Liver (tissue), 3 donors: ENCODE measurements around the gene ARHGAP19.

Experiments
- GABPA ChIP-seq, 2 donors: IDR thresholded peaks in 1 of 2; conservative IDR thresholded peaks in 1 of 2; 2 replicates each; pipeline ENCODE4 v1.6.1; 2016; ENCODE audit warnings: antibody characterized with exemption in 2 of 2, mild to moderate bottlenecking in 1 of 2, moderate library complexity in 1 of 2
- TF ChIP-seq, protein P1 (sequence below): fragments of 150-350 bp; IDR thresholded peaks from 2 replicates; pipeline ENCODE4 v1.5.1; 2017; ENCODE audit warnings: improper control_type of control experiment, low read depth, low read length; ENCODE audit not compliant: missing input control
- TF ChIP-seq, protein P2 (sequence below): IDR thresholded peaks from 2 replicates; pipeline ENCODE4 v1.6.1; 2016; ENCODE audit warnings: antibody characterized with exemption
- donor health status: healthy.
- donor health status: healthy.

DNA sequence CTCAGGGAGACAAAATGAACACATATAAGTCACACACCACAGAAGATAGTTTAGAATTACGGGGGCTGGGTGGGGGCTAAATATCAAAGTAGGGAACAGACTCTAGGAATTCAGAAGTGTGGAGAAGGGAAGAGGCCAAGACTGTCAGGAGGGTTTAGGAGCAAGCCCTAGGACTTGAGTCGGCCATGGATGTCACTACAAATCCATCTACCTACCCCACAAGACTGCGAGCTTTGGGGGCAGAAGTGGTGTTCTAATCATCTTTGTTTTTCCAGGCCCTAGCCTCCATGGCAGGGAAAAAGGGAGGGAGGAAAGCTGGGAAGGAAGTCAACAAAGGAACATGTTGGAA, 5.8 kb upstream of the ARHGAP19 start:
- TF ChIP-seq, protein P1, sequence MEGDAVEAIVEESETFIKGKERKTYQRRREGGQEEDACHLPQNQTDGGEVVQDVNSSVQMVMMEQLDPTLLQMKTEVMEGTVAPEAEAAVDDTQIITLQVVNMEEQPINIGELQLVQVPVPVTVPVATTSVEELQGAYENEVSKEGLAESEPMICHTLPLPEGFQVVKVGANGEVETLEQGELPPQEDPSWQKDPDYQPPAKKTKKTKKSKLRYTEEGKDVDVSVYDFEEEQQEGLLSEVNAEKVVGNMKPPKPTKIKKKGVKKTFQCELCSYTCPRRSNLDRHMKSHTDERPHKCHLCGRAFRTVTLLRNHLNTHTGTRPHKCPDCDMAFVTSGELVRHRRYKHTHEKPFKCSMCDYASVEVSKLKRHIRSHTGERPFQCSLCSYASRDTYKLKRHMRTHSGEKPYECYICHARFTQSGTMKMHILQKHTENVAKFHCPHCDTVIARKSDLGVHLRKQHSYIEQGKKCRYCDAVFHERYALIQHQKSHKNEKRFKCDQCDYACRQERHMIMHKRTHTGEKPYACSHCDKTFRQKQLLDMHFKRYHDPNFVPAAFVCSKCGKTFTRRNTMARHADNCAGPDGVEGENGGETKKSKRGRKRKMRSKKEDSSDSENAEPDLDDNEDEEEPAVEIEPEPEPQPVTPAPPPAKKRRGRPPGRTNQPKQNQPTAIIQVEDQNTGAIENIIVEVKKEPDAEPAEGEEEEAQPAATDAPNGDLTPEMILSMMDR, result no peak
- TF ChIP-seq, protein P2, sequence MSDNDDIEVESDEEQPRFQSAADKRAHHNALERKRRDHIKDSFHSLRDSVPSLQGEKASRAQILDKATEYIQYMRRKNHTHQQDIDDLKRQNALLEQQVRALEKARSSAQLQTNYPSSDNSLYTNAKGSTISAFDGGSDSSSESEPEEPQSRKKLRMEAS, result no peak
- no peak for TF ChIP-seq GABPA (IDR thresholded peaks at IDR 0.05 in 1 of 2, conservative IDR thresholded peaks at IDR 0.05 in 1 of 2)
